Glutamatergic neuron (in vitro differentiated cells): ENCODE measurements around the gene MTSS2. TPM values are rescaled to one million over a fixed set of nuclear protein-coding genes. Genes with fewer than 3 reads are reported as not detected.
A peak's percentile ranks its signal among the peaks of the same experiment; 100 is the strongest.

Experiments used
- DNase-seq: peaks from one replicate; pipeline ENCODE4 v3.0.0; 2022
- H3K27ac Mint-ChIP-seq: one replicate; pipeline ENCODE4 v1.8.0; 2020; ENCODE audit warnings: mild to moderate bottlenecking, mixed read lengths, inconsistent platforms; ENCODE audit not compliant: unreplicated experiment
- H3K27me3 Mint-ChIP-seq: one replicate; pipeline ENCODE4 v1.8.0; 2020; ENCODE audit warnings: mild to moderate bottlenecking, moderate library complexity, mixed read lengths, inconsistent platforms; ENCODE audit not compliant: unreplicated experiment
- H3K36me3 Mint-ChIP-seq: one replicate; pipeline ENCODE4 v1.8.0; 2020; ENCODE audit warnings: mild to moderate bottlenecking, mixed read lengths, inconsistent platforms; ENCODE audit not compliant: unreplicated experiment
- H3K4me1 Mint-ChIP-seq: one replicate; pipeline ENCODE4 v1.8.0; 2020; ENCODE audit warnings: mild to moderate bottlenecking, low read depth, mixed read lengths, inconsistent platforms; ENCODE audit not compliant: unreplicated experiment
- H3K4me3 Mint-ChIP-seq: one replicate; pipeline ENCODE4 v1.8.0; 2020; ENCODE audit warnings: mild to moderate bottlenecking, mixed read lengths, inconsistent platforms; ENCODE audit not compliant: unreplicated experiment
- H3K9me3 Mint-ChIP-seq: one replicate; pipeline ENCODE4 v1.8.0; 2020; ENCODE audit warnings: mild to moderate bottlenecking, moderate library complexity, mixed read lengths, inconsistent platforms; ENCODE audit not compliant: unreplicated experiment
- total RNA-seq: library from RNA; stranded (reverse); fragmentation: NEBNext Ultra II Directional; extraction: Animal tissue kit (Norgen Biotek cat#: 25700); gene quantifications from one replicate; pipeline ENCODE4 v1.2.1, GENCODE V29; 2021; ENCODE audit not compliant: unreplicated experiment
- TF ChIP-seq, protein P1 (sequence below): fragments of 200-600 bp; sonication (generic); IDR thresholded peaks from one replicate; pipeline ENCODE4 v1.5.0; 2021; ENCODE audit not compliant: partially characterized antibody, unreplicated experiment

Gene MTSS2
- total RNA-seq, 1 donor from 2014 or later: 36.2 TPM

DNA sequence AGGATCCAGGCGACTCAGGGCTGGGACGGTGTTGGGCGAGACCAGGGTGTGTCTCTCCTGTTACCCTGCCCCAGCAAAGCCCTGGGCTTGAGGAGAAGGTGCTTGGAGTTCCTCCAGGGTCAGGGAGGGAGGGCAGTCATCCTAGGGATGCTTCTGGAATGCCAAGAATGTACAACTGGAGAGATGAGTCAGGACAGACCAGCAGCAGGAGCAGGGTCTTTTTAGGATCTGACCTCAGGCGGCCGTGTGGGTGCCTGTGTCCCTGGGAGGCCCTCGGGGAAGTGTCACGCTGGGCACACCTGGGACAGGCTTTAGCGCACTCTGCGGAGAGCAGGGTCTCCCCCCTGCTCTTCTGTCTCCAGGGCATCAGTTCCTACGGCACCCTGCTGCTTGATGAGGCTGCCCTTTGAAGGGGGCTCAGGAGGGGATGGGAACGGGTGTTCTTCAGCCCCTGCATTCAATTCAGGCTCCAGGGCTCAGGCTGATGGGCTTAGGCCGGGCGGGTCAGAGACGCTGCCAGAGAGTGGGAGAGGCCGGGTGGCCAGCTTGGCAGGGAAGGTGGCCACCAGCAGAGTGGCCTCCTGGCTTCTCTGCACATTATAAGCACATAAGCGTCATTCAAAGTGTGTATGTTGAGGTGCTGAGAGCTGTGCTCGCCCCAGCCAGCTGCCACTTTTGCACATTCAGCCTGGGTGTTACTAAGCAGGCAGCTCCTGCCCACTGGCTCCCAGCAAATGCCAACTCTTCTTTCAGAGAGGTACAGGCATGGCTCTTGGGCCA, 8.4 kb upstream of the MTSS2 start:
- H3K27ac Mint-ChIP-seq: no peak overlapping the region
- H3K4me1 Mint-ChIP-seq: peaks cover 8% of the 10 kb centered on the region
- DNase-seq: no peak
- H3K27me3 Mint-ChIP-seq: peaks cover 1% of the 10 kb centered on the region
- peaks cover 4% of the 10 kb centered on the region for H3K9me3 Mint-ChIP-seq
- TF ChIP-seq, protein P1, sequence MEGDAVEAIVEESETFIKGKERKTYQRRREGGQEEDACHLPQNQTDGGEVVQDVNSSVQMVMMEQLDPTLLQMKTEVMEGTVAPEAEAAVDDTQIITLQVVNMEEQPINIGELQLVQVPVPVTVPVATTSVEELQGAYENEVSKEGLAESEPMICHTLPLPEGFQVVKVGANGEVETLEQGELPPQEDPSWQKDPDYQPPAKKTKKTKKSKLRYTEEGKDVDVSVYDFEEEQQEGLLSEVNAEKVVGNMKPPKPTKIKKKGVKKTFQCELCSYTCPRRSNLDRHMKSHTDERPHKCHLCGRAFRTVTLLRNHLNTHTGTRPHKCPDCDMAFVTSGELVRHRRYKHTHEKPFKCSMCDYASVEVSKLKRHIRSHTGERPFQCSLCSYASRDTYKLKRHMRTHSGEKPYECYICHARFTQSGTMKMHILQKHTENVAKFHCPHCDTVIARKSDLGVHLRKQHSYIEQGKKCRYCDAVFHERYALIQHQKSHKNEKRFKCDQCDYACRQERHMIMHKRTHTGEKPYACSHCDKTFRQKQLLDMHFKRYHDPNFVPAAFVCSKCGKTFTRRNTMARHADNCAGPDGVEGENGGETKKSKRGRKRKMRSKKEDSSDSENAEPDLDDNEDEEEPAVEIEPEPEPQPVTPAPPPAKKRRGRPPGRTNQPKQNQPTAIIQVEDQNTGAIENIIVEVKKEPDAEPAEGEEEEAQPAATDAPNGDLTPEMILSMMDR: no peak
- H3K36me3 Mint-ChIP-seq: peaks cover 3% of the 10 kb centered on the region
- no peak overlapping the region for H3K4me3 Mint-ChIP-seq

DNA sequence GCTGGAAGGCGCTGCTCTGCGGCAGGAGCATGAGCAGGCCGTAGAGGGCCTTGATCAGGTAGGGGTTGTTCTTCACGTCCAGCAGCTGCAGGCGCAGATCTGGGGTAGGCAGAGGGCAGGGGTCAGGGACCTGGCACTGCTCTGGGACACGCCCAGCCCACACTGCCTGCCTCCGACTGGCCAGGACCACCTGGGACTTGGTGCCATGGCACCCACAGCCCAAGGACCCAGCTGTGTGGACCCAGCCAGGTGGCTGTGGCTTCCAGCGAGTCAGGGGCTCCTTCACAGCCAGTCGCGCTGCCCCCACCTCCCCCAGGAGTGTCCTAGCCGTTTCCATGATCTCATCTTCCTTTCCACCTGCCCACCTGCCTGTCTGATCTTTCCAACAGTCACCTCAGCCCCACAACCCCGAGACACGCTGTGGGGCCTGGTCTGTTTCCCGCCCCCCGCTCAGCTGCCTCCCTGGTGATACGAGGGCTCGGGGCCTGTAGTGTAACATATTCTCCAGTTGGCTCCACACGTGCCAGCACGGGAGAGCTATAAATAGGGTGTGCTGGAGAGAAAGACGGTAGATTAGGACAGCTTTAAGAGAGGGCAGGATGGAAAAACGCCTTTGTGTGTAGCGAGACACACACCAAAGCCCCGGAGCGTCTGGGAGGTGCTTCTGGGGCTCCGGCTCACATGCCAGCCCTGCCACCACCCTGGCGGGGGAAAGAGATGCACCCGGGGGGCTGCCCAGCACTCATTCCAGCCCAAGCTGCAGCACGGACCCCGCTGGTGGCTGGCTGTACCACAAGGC, 7.2 kb upstream of the MTSS2 start:
- Mint-ChIP-seq H3K4me1 (peaks cover 9% of the 10 kb centered on the region), H3K27me3 (peaks cover 1% of the 10 kb centered on the region), H3K27ac (no peak overlapping the region), H3K36me3 (no peaks in the 10 kb centered on the region), H3K9me3 (no peaks in the 10 kb centered on the region), H3K4me3 (no peak overlapping the region)
- DNase-seq: no peak
- TF ChIP-seq, protein P1: no peak

DNA sequence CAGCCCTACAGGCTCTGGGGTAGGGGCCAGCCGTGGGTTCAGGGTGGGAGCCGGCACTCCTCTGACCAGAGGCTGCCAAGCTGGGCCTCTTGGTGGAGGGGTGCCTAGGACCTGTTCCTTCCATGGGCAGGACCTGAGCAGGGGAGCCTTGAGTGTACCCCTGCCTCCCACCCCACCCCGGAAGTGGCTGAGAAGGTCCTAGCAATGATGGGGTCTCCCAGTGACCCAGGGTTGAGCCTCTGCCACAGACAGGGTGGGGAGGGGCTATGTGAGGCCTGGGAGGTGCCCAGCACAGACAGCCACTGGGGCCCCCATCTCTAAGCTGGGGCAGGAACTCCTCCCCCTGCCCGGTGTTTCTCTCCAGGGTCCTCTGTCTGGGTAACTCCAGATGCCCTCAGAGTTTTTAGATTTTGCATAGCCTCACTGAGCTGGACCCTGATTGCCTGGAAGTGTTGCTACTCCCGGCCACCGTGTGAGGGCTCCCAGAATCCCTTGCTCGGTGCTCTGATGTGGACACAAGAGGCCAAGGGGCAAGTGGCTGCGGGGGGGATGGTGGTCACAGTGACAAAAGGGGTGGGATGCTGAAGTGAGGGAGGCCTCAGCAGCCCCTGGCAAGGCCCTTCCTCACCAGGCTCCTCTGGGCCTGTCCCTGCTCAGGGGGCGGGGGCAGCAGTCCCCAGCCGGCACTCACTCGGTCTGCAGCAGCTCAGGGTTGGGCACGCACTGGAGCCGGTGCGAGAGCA, 6.4 kb upstream of the MTSS2 start:
- no peak overlapping the region for H3K27ac Mint-ChIP-seq
- no peak for DNase-seq
- no peaks in the 10 kb centered on the region for H3K36me3 Mint-ChIP-seq
- TF ChIP-seq, protein P1: no peak
- H3K4me1 Mint-ChIP-seq: peaks cover 16% of the 10 kb centered on the region
- peaks cover 1% of the 10 kb centered on the region for H3K27me3 Mint-ChIP-seq
- peaks cover 2% of the 10 kb centered on the region for H3K9me3 Mint-ChIP-seq
- no peak overlapping the region for H3K4me3 Mint-ChIP-seq

DNA sequence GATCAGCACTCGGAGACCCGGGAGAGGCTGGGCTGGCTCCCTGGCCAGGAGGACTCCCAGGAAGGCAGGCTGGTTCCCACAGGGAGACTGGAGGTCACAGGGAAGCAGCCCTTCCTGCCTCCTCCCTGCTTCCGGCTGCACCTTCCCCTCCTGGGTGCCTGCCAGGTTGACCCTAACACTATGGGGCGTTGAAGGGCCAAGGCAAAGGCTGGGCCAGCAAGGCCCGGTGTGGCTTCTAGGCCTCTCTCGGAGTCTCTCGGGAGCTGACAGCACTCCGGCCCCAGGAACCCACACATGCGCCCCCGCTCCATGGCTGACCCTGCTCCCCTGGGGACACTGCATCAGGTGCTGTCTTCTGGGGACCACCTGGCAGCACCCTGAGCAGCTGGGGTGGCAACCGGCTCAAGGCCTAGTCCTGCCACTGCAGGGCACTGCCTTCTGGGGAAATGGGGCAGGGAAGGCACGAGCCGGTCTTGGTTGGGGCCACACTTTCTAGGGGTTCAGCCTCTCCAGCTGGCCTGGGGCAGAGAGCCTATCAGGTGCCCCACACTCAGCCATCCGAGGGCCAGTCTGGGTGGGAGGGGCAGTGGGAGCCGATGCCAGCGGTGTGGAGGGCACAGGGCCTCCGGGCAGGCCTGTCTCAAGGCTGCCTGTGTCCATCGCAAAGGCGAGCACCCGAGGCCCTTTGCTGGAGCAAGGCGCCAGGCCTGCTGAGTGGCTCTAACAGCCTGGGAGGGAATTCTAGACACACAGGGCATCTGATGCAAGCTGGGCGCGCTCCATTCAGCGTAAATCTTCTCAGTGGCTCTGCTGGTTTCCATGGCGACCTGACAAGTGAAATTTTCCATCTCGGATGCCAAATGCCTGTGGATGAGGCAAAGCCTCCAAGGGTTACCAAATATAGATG, 5.6 kb upstream of the MTSS2 start:
- TF ChIP-seq, protein P1: no peak
- H3K36me3 Mint-ChIP-seq: no peaks in the 10 kb centered on the region
- H3K4me1 Mint-ChIP-seq: peaks cover 19% of the 10 kb centered on the region
- H3K27ac Mint-ChIP-seq: no peak overlapping the region
- H3K9me3 Mint-ChIP-seq: peaks cover 3% of the 10 kb centered on the region
- no peak overlapping the region for H3K4me3 Mint-ChIP-seq
- DNase-seq: peak; percentile 24
- peaks cover 7% of the 10 kb centered on the region for H3K27me3 Mint-ChIP-seq
